Activated naive CD4-positive, alpha-beta T cell treated with anti-CD3 and anti-CD28 coated beads, Interleukin-2, amount 50 U/mL, for 72 hours (primary cell): ENCODE results near the gene HIPK2. TPM values are rescaled to one million over a fixed set of nuclear protein-coding genes. Genes with fewer than 3 reads are reported as not detected.

Experiments
- ATAC-seq, 2 donors: fragments of 150-1000 bp; cut with Tn5 transposase; 2 replicates each; pipeline ENCODE4 v1.10.0; 2021; ENCODE audit warnings: mild to moderate bottlenecking in 2 of 2, moderate library complexity in 2 of 2
- DNase-seq, 2 donors: peaks; one replicate each; pipeline ENCODE4 v3.0.0; 2021 to 2022; ENCODE audit warnings: low spot score in 2 of 2
- H3K27ac Mint-ChIP-seq, 2 donors: one replicate each; pipeline ENCODE4 v1.8.0; 2022; ENCODE audit warnings: mild to moderate bottlenecking in 2 of 2, mixed read lengths in 2 of 2
- H3K36me3 Mint-ChIP-seq, 2 donors: one replicate each; pipeline ENCODE4 v1.8.0; 2022; ENCODE audit warnings: mixed read lengths in 2 of 2
- H3K9me3 Mint-ChIP-seq, 2 donors: one replicate each; pipeline ENCODE4 v1.8.0; 2022; ENCODE audit warnings: mixed read lengths in 2 of 2
- total RNA-seq, 2 donors: library from RNA; stranded (reverse); gene quantifications; one replicate each; pipeline ENCODE4 v1.2.3, GENCODE V29; 2022

The HIPK2 gene
- total RNA-seq: 10 to 100 TPM; 12.8 to 20.9 TPM

- ATAC-seq: peak; percentile 31 to 59
- Mint-ChIP-seq H3K27ac (peak within 1 kb of the TSS; percentile 92 to 96), H3K36me3 (peaks cover 11 to 20% of the 10 kb centered on the region in 2 donors)
Observed at GRCh38 chr7:139777948-139778841, at the start of gene HIPK2. Gene HIPK2 (minus strand): TSS chr7:139777998. CDS start chr7:139777623, 375 bp downstream.

DNA sequence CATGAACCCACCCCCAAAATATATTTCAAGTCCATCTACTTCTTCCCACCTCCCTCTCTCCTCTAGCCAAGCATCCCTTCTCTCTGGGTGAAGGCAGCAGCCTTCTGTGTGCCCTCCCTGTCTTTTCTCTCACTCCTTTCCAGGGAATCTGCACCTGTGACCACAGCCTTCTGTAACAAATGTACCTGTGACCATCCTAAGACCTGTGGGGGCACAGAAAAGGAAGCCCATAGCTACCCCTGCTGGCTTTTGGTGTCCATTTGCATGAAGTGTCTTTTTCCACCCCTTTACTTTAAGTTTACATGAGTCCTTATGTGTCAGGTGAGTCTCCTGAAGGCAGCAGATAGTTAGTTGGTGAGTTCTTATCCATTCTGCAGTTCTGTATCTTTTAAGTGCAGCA is 49.2 kb upstream of the HIPK2 start:
- peaks cover 7 to 12% of the 10 kb centered on the region in 2 donors for H3K36me3 Mint-ChIP-seq
- H3K9me3 Mint-ChIP-seq: no peaks in the 10 kb centered on the region
- no peak overlapping the region for H3K27ac Mint-ChIP-seq
- no peak for DNase-seq
- ATAC-seq: no peak

More at GRCh38 chr7:139777948-139778841, at the start of gene HIPK2:
- no peaks in the 10 kb centered on the region for H3K9me3 Mint-ChIP-seq
- peak; percentile 65 for DNase-seq

- ATAC-seq (no peak), DNase-seq (no peak)
- H3K9me3 Mint-ChIP-seq: no peaks in the 10 kb centered on the region
- peaks cover 2 to 7% of the 10 kb centered on the region in 2 donors for H3K36me3 Mint-ChIP-seq
- no peak overlapping the region for H3K27ac Mint-ChIP-seq
Observed at GRCh38 chr7:139825666-139826290, 48.0 kb upstream of the HIPK2 start.

DNA sequence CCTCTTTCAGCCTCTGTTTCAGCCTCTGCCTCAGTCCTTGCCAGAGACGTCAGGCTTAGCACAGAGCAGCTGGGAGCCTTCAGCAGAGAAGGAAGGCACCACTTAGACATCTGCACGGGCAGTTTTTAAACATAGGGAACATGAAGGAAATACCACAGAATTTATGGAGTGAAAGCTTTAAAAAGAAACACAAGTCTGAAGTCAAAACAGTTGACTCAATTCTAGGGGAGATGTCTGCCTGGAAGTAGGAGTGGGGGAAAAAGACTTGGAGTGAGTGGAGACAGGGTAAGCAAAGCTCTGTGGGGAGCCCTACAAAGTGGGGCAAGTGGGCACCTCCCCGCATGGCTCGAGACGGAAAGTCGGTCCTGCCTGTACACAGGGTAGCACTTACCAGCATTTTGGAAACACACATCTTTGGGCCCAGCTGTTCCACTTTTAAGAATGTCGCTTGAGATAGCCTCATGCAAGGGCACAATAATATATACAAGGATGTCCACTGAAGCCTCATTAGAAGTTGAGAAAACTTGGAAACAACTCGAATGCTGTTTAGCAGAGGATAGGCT is 46.2 kb upstream of the HIPK2 start:
- Mint-ChIP-seq H3K9me3 (no peaks in the 10 kb centered on the region), H3K27ac (no peak overlapping the region), H3K36me3 (no peaks in the 10 kb centered on the region)
- DNase-seq (no peak), ATAC-seq (no peak)

DNA sequence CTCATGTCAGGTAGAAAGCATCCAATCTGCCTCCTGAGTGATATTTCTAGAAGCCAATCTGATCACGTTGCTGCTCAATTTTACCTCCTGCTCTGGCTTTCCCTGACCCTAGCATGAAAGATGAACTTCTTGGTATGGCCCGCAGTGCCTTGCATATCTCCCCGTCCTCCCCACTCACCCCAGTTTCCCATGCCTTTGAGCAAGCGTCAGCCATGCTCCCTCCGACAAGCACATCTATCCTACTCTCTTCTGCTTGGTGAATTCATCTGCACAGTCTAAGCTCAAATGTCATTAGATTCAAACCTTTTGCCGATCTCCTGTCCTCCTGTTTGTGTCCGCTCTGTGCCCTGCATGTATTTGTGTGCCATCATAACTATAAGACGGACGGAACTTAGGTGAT is 45.1 kb upstream of the HIPK2 start:
- H3K27ac Mint-ChIP-seq: no peak overlapping the region
- DNase-seq: no peak

GRCh38 chr7:139821349-139822105 is 43.7 kb upstream of the HIPK2 start:
- H3K27ac Mint-ChIP-seq: no peak overlapping the region
- H3K9me3 Mint-ChIP-seq: peaks cover 0 to 7% of the 10 kb centered on the region in 2 donors
- H3K36me3 Mint-ChIP-seq: peaks cover 0 to 9% of the 10 kb centered on the region in 2 donors
- no peak for ATAC-seq
- DNase-seq: no peak

More for the DNA sequence above, 45.1 kb upstream of the HIPK2 start:
- H3K36me3 Mint-ChIP-seq: no peaks in the 10 kb centered on the region
- no peaks in the 10 kb centered on the region for H3K9me3 Mint-ChIP-seq
- ATAC-seq: no peak

- Mint-ChIP-seq H3K9me3 (peaks cover 0 to 16% of the 10 kb centered on the region in 2 donors), H3K36me3 (peaks cover 0 to 20% of the 10 kb centered on the region in 2 donors), H3K27ac (no peak overlapping the region)
- peak; percentile 47 to 62 for ATAC-seq
- DNase-seq: no peak
Observed at GRCh38 chr7:139820089-139820488, 42.3 kb upstream of the HIPK2 start.

DNA sequence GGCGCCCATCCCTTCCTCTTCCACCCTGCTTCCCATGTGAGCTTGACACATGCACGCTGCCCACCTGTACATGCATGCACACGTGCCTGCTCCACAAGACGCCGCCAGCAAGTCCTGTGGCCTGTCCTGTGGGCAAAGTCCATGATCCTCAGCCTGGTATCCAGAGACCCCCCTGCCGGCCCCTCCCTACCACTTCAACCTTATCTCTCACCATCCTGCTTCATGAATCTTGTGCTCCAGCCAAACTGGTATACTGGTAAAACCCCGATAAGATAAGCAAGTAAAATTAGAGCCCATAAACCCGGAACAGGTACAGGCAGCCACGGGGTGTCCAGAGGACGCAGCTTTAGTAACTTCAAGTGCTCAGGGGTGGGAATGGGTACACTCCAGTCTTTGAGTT is 39.5 kb upstream of the HIPK2 start:
- peaks cover 0 to 20% of the 10 kb centered on the region in 2 donors for H3K36me3 Mint-ChIP-seq
- ATAC-seq (no peak), DNase-seq (no peak)
- peaks cover 0 to 16% of the 10 kb centered on the region in 2 donors for H3K9me3 Mint-ChIP-seq
- H3K27ac Mint-ChIP-seq: no peak overlapping the region

- no peak for ATAC-seq
- Mint-ChIP-seq H3K27ac (no peak overlapping the region), H3K9me3 (peaks cover 0 to 16% of the 10 kb centered on the region in 2 donors), H3K36me3 (peaks cover 0 to 20% of the 10 kb centered on the region in 2 donors)
- no peak for DNase-seq
Observed at GRCh38 chr7:139813689-139814088, 35.9 kb upstream of the HIPK2 start.

DNA sequence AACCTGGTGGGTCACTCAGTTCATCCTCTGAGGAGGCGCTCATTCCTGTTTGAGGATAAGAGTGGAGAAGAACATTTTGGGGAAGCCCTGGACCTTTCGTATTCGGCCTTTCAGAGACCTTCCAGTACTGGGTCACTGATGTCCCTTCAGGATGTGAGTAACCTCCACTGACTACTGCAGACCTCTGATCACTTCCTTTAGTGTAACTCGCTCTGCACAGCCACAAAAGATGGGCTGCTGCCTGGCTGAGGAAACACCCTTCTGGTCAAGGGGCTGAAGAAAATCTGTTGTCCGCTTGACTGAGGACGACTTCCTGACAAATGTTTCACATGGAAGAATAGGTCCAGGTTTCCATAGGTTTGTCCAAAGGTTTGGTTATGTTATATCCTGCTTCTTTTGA is 35.4 kb upstream of the HIPK2 start:
- Mint-ChIP-seq H3K36me3 (peaks cover 0 to 20% of the 10 kb centered on the region in 2 donors), H3K9me3 (peaks cover 0 to 16% of the 10 kb centered on the region in 2 donors), H3K27ac (no peak overlapping the region)
- no peak for DNase-seq
- ATAC-seq: no peak

DNA sequence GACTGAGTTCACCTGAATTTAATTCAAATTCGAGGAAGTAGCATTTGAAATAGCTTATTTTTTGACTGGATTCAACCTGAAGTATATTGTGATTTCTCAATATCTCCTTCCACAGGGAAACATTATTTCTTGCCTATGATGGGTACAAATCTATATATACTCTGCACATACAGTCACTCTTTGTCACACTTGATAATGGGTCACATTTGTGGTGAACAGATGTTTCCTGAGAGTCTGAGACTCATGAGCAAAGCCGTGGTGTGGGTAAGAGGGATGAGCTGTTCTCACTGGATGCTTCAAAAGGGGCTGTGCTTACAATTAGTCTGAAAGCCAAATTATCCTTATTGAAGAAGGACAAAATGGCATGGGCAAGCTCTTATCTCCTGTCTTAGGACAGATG is 33.3 kb upstream of the HIPK2 start:
- no peak overlapping the region for H3K27ac Mint-ChIP-seq
- peaks cover 0 to 9% of the 10 kb centered on the region in 2 donors for H3K36me3 Mint-ChIP-seq
- DNase-seq (no peak), ATAC-seq (peak; percentile 73 to 94)
- peaks cover 0 to 13% of the 10 kb centered on the region in 2 donors for H3K9me3 Mint-ChIP-seq

DNA sequence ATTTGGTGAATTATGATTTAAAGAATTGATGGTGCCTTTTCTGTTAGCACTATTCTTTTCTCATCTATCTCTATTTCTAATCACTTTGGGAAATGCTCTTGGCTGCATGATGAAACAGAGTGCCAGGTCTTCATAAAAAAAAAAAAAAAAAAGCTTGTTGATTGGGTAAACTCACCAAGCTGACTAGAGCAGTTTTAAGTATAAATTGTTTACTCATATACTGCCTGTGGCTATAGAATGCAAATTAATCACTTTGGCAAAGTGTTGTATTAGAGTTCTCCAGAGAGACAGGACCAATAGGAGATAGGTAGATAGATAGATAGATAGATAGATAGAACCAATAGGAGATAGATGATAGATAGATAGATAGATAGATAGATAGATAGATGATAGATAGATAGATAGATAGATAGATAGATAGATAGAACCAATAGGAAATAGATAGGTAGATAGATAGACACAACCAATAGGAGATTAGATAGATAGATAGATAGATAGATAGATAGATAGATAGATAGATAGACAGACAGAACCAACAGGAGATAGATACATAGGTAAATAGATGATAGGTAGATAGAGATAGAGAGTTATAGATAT is 31.1 kb upstream of the HIPK2 start:
- Mint-ChIP-seq H3K27ac (no peak overlapping the region), H3K36me3 (peaks cover 8 to 9% of the 10 kb centered on the region in 2 donors), H3K9me3 (peaks cover 7 to 13% of the 10 kb centered on the region in 2 donors)
- no peak for ATAC-seq
- DNase-seq: no peak

DNA sequence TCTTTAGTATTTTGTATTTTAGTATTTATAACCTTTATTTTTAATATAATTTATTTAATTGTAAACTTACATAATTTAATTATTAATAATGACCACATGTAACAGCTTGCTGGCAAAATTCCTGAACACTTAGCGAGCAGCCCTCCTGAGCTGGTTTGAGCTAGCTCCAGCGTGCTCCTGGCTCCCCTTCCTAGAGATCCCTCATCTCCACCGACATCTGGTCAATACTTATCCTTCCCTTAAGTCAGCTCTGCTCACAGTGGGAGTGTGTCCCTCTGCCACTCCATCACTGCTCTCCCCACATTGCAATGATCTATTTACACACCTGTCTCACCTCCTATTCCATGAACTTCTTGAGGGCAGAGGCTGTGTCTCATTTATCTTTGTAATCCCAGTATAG is 30.6 kb upstream of the HIPK2 start:
- DNase-seq (no peak), ATAC-seq (no peak)
- H3K27ac Mint-ChIP-seq: no peak overlapping the region
- H3K9me3 Mint-ChIP-seq: peaks cover 7 to 13% of the 10 kb centered on the region in 2 donors
- H3K36me3 Mint-ChIP-seq: peaks cover 8 to 10% of the 10 kb centered on the region in 2 donors

GRCh38 chr7:139807009-139807408 is 29.2 kb upstream of the HIPK2 start:
- no peak for ATAC-seq
- Mint-ChIP-seq H3K27ac (no peak overlapping the region), H3K36me3 (peaks cover 19 to 22% of the 10 kb centered on the region in 2 donors), H3K9me3 (peaks cover 17 to 22% of the 10 kb centered on the region in 2 donors)
- no peak for DNase-seq

GRCh38 chr7:139804571-139804970 is 26.8 kb upstream of the HIPK2 start:
- peaks cover 17 to 22% of the 10 kb centered on the region in 2 donors for H3K9me3 Mint-ChIP-seq

DNA sequence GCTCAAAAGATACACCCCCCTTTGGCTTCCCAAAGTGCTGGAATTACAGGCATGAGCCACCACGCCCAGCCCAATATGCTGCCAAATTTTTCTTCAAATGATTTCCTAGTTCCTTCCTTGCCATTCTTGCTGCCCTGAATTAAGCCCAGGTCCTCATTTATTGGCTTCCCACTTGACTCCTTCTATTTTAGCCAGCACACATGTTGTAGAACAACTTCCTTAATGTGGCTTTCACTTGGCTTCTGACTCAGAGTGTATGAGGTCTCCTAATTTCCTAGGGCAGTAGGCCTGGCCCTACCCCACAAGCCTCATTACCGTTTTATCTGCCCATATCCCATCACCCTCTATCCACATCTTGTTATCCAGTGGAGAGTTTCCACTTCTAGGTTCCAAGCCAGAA is 21.8 kb upstream of the HIPK2 start:
- ATAC-seq: no peak
- Mint-ChIP-seq H3K9me3 (peaks cover 17% of the 10 kb centered on the region in 2 donors), H3K27ac (no peak overlapping the region), H3K36me3 (peaks cover 14 to 23% of the 10 kb centered on the region in 2 donors)
- DNase-seq: no peak

More at GRCh38 chr7:139804571-139804970, 26.8 kb upstream of the HIPK2 start:
- Mint-ChIP-seq H3K36me3 (peaks cover 19 to 22% of the 10 kb centered on the region in 2 donors), H3K27ac (no peak overlapping the region)
- no peak for DNase-seq
- ATAC-seq: no peak
